HepG2 (cell line): Measurements from ENCODE around the gene RAD1. TPM values are rescaled to one million over a fixed set of nuclear protein-coding genes. Genes with fewer than 3 reads are reported as not detected.

Source experiments
- ATAC-seq: fragments of 200-7000 bp; cut with Tn5 transposase; 3 replicates; pipeline ENCODE4 v1.9.1; 2020; ENCODE audit warnings: mild to moderate bottlenecking, moderate library complexity
- BruUV-seq: library from RNA; stranded (reverse); fragments of 400-500 nt; replicated peaks from 2 replicates; lab custom pipeline; 2021; lab: Mats Ljungman, UMichigan
- CTCF ChIA-PET: fragments of 300-600 bp; formaldehyde crosslinking; extraction: SDS; loops from one replicate; lab custom pipeline; 2021; ENCODE audit warnings: low total read pairs, inconsistent platforms, low intra/inter-chr PET ratio; lab: Yijun Ruan, JAX
- POLR2A ChIA-PET: fragments of 350-600 bp; sonication (Branson Sonifier 250); formaldehyde crosslinking; loops from one replicate; lab custom pipeline; 2020; ENCODE audit warnings: antibody characterized with exemption, inconsistent platforms; lab: Yijun Ruan, JAX
- DNase-seq: peaks from one replicate; pipeline ENCODE4 v3.0.0-alpha.2; 2015; ENCODE audit warnings: low spot score
- FAIRE-seq: peaks from 3 replicates; lab custom pipeline; 2011; peaks lifted over from hg19 to GRCh38; lab: Jason Lieb, UNC
- H2AFZ ChIP-seq: one replicate; pipeline ENCODE4 v1.6.1; 2011; ENCODE audit warnings: low read length, inconsistent platforms
- H3K27ac ChIP-seq: fragments of 300-600 bp; 3 replicates; pipeline ENCODE4 v1.8.0; 2011; ENCODE audit warnings: mixed run types, mild to moderate bottlenecking, mixed read lengths, low read length, inconsistent platforms; ENCODE audit not compliant: insufficient read depth; ENCODE audit errors: extremely low read length
- H3K27me3 ChIP-seq, 2 experiments: fragments of 200-600 bp in 1 of 2; 2 replicates in 1 of 2; 3 replicates in 1 of 2; pipeline versions ENCODE4 v1.6.0 to v1.8.0; 2011; ENCODE audit warnings: low read length in 2 of 2, mild to moderate bottlenecking in 2 of 2, moderate library complexity in 2 of 2, inconsistent platforms in 1 of 2; ENCODE audit not compliant: insufficient read depth in 2 of 2, control insufficient read depth in 1 of 2
- H3K36me3 ChIP-seq, 2 experiments: fragments of 200-600 bp in 1 of 2; replicated peaks in 1 of 2; 2 replicates in 1 of 2; 3 replicates in 1 of 2; pipeline versions ENCODE4 v1.5.1 to v1.8.0; 2011; ENCODE audit warnings: low read length in 2 of 2, inconsistent platforms in 1 of 2; ENCODE audit not compliant: insufficient read depth in 2 of 2, control insufficient read depth in 1 of 2
- H3K4me1 ChIP-seq: 2 replicates; pipeline ENCODE4 v1.5.1; 2012; ENCODE audit warnings: low read length, inconsistent platforms; ENCODE audit not compliant: insufficient read depth
- H3K4me2 ChIP-seq: 2 replicates; pipeline ENCODE4 v1.6.0; 2011; ENCODE audit warnings: low read depth, low read length, inconsistent platforms
- H3K4me3 ChIP-seq, 3 experiments: fragments of 200-600 bp in 1 of 3; sonication (generic), shearing (Covaris generic) in 1 of 3; replicated peaks in 1 of 3; 2 replicates each; pipeline ENCODE4 v1.5.1; 2011 to 2016; ENCODE audit warnings: low read length in 3 of 3, inconsistent platforms in 2 of 3, low read depth in 2 of 3, mild to moderate bottlenecking in 2 of 3, control low read depth in 1 of 3, mixed read lengths in 1 of 3; ENCODE audit not compliant: insufficient read depth in 1 of 3
- H3K79me2 ChIP-seq: one replicate; pipeline ENCODE4 v1.6.1; 2011; ENCODE audit warnings: low read length, inconsistent platforms; ENCODE audit not compliant: insufficient read depth
- H3K9ac ChIP-seq: 2 replicates; pipeline ENCODE4 v1.6.0; 2011; ENCODE audit warnings: mild to moderate bottlenecking, low read depth, low read length, inconsistent platforms; ENCODE audit not compliant: insufficient read depth
- H3K9me3 ChIP-seq: 2 replicates; pipeline ENCODE4 v1.5.1; 2012; ENCODE audit warnings: mild to moderate bottlenecking, low read length
- H4K20me1 ChIP-seq: 2 replicates; pipeline ENCODE4 v1.6.0; 2011; ENCODE audit warnings: inconsistent platforms, mild to moderate bottlenecking, low read length, moderate library complexity; ENCODE audit not compliant: insufficient read depth
- CREB1 ChIP-seq, 2 experiments: fragments of 450-650 bp in 1 of 2; IDR thresholded peaks; 2 replicates each; pipeline ENCODE4 v1.6.1; 2016 to 2017; ENCODE audit warnings: control low read depth in 1 of 2, mild to moderate bottlenecking in 1 of 2, missing compliant biosample characterization in 1 of 2, missing genetic modification characterization in 1 of 2
- EHMT2 ChIP-seq: fragments of 200-600 bp; sonication (generic); IDR thresholded peaks from 2 replicates; pipeline ENCODE4 v1.7.0; 2017; ENCODE audit warnings: antibody characterized with exemption, low read depth, low read length, borderline replicate concordance
- EP300 ChIP-seq, 3 experiments: sonication (generic) in 1 of 3; formaldehyde crosslinking in 1 of 3; IDR thresholded peaks; 2 replicates each; pipeline versions ENCODE4 v1.5.1 to v1.6.1; 2011 to 2020; ENCODE audit warnings: low read depth in 2 of 3, low read length in 2 of 3, borderline replicate concordance in 1 of 3, improper control_type of control experiment in 1 of 3, mild to moderate bottlenecking in 1 of 3, missing genetic modification reagents in 1 of 3, moderate library complexity in 1 of 3
- HOXA3 ChIP-seq: sonication (generic); formaldehyde crosslinking; IDR thresholded peaks from 2 replicates; pipeline ENCODE4 v1.5.0; 2020; ENCODE audit warnings: missing genetic modification reagents
- RCOR2 ChIP-seq: IDR thresholded peaks from 2 replicates; pipeline ENCODE4 v1.6.1; 2016; ENCODE audit warnings: missing biosample characterization, missing genetic modification reagents
- SALL1 ChIP-seq: sonication (generic); formaldehyde crosslinking; IDR thresholded peaks from 2 replicates; pipeline ENCODE4 v1.8.0; 2022; ENCODE audit warnings: mild to moderate bottlenecking, missing genetic modification reagents
- SIX1 ChIP-seq: sonication (generic); formaldehyde crosslinking; IDR thresholded peaks from 2 replicates; pipeline ENCODE4 v1.4.0; 2020; ENCODE audit warnings: missing genetic modification reagents, borderline replicate concordance
- THRA ChIP-seq: sonication (generic); formaldehyde crosslinking; IDR thresholded peaks from 2 replicates; pipeline ENCODE4 v1.4.0; 2020; ENCODE audit warnings: missing genetic modification reagents, borderline replicate concordance
- U2AF2 ChIP-seq: fragments of 200-400 bp; formaldehyde crosslinking; IDR thresholded peaks from 2 replicates; pipeline ENCODE4 v1.6.1; 2017; ENCODE audit warnings: low read depth, mild to moderate bottlenecking, low read length
- ZEB1 ChIP-seq: IDR thresholded peaks from 2 replicates; pipeline ENCODE4 v1.6.1; 2012; ENCODE audit warnings: mild to moderate bottlenecking, low read depth, inconsistent platforms; ENCODE audit not compliant: insufficient replicate concordance
- ZMYM2 ChIP-seq: sonication (generic); formaldehyde crosslinking; IDR thresholded peaks from 2 replicates; pipeline ENCODE4 v1.8.0; 2022; ENCODE audit warnings: mild to moderate bottlenecking, missing genetic modification reagents
- ZNF121 ChIP-seq: sonication (generic); formaldehyde crosslinking; IDR thresholded peaks from 2 replicates; pipeline ENCODE4 v1.5.0; 2020; ENCODE audit warnings: mild to moderate bottlenecking, missing genetic modification reagents
- ZNF331 ChIP-seq: sonication (generic); formaldehyde crosslinking; IDR thresholded peaks from 2 replicates; pipeline ENCODE4 v1.4.0; 2020; ENCODE audit warnings: missing genetic modification reagents
- ZNF503 ChIP-seq: sonication (generic); formaldehyde crosslinking; IDR thresholded peaks from 2 replicates; pipeline ENCODE4 v1.4.0; 2020; ENCODE audit warnings: missing genetic modification reagents
- ZNF639 ChIP-seq: conservative IDR thresholded peaks from 2 replicates; pipeline ENCODE4 v1.6.1; 2018; ENCODE audit warnings: missing genetic modification reagents
- ZNF792 ChIP-seq: IDR thresholded peaks from 2 replicates; pipeline ENCODE4 v1.6.1; 2016
- ZNF800 ChIP-seq: sonication (generic); formaldehyde crosslinking; IDR thresholded peaks from 2 replicates; pipeline ENCODE4 v1.4.0; 2020; ENCODE audit warnings: missing genetic modification reagents
- WGBS: methylation state at CpG from one replicate; pipeline ENCODE4 v1.1.6; 2017; ENCODE audit warnings: low lambda C conversion rate; 5-methylcytosine and 5-hydroxymethylcytosine counted together
- in situ Hi-C: cut with HindIII; loops from 2 replicates; pipeline ENCODE4 v1.10.0; 2017; ENCODE audit warnings: low pct_unique_long_range_greater_than_20kb; ENCODE audit not compliant: extremely low pct_ligation_motif_present
- intact Hi-C: fragments of 100-400 bp; cut with micrococcal nuclease; formaldehyde crosslinking; loops from one replicate; pipeline ENCODE4 v1.10.0; 2022; ENCODE audit not compliant: unreplicated experiment
- polyA plus RNA-seq, 8 experiments: library from polyadenylated mRNA; depleted of rRNA in 3 of 8; stranded (reverse) in 7 of 8; unstranded in 1 of 8; fragments of >200 nt; fragmentation: Illumina TruSeq in 4 of 8; extraction: Trizol in 4 of 8; gene quantifications; 2 replicates each; pipeline versions ENCODE4 v1.2.1 to v1.2.3, GENCODE V29; 2011 to 2016; ENCODE audit warnings: low read depth in 4 of 8, missing spikeins in 1 of 8, mixed read lengths in 1 of 8; ENCODE audit not compliant: insufficient read depth in 1 of 8
- total RNA-seq, 5 experiments: library from RNA; depleted of rRNA; stranded (reverse); fragments of >200 nt; fragmentation: Illumina TruSeq; extraction: Trizol; gene quantifications; 2 replicates each; pipeline ENCODE4 v1.2.3, GENCODE V29; 2016; ENCODE audit warnings: low read depth in 1 of 5

RAD1 gene
- total and polyA plus RNA-seq, 2 of the 13 experiments (the other 11 are each of a cell fraction or from before 2014, with no cell fraction given): 14.7 to 39.1 TPM

GRCh38 chr5:34889394-34889793 is 25.9 kb downstream of the RAD1 start:
- ATAC-seq (peak; percentile 97), DNase-seq (peak; percentile 68), FAIRE-seq (peak; percentile 77)
- no CpG with 5 or more reads among the region's 1 CpG for WGBS
- Histone ChIP-seq H4K20me1 (no peaks in the 10 kb centered on the region), H3K36me3 (no peaks in the 10 kb centered on the region), H3K79me2 (no peaks in the 10 kb centered on the region), H3K27me3 (no peaks in the 10 kb centered on the region), H2AFZ (no peak overlapping the region), H3K9ac (no peak overlapping the region), H3K27ac (no peak overlapping the region), H3K4me1 (peaks cover 58% of the 10 kb centered on the region), H3K9me3 (no peaks in the 10 kb centered on the region), H3K4me2 (peak overlapping the region; percentile 44), H3K4me3 (no peak overlapping the region)
- in situ Hi-C loops (no loop called here), intact Hi-C loops (loop anchor here (2.0 kb wide), 1 partner anchor 15 kb away; no protein-coding TSS in a partner anchor)
- POLR2A ChIA-PET: no interaction called here
- BruUV-seq: no TSS peak
- CTCF ChIA-PET: no interaction called here
- TF ChIP-seq ZNF331 (0 out of 2 replicates have a peak, but pooled peaks have one; percentile 52), HOXA3 (CRISPR knock-in tag) (peak; percentile 47), CREB1 (IDR thresholded peaks at IDR 0.05) (no peak), CREB1 (CRISPR knock-in tag; IDR thresholded peaks at IDR 0.05) (0 out of 2 replicates have a peak, but pooled peaks have one; percentile 13), SIX1 (CRISPR knock-in tag) (peak; percentile 64), ZNF792 (CRISPR knock-in tag) (0 out of 2 replicates have a peak, but pooled peaks have one; percentile 24), ZNF503 (CRISPR knock-in tag) (peak; percentile 28; the same call in 1 of the 2 replicates), RCOR2 (CRISPR knock-in tag) (peak; percentile 81), THRA (CRISPR knock-in tag) (peak; percentile 38; the same call in 1 of the 2 replicates), U2AF2 (no peak), EP300 (IDR thresholded peaks at IDR 0.05; ENCODE audit: low read depth in 2 of 2, low read length in 2 of 2) (peak in 1 of 2 experiments; percentile 79; a peak in 2 of 4 replicates), EP300 (CRISPR knock-in tag; IDR thresholded peaks at IDR 0.05; ENCODE audit: borderline replicate concordance) (no peak; the same call in 1 of the 2 replicates), ZMYM2 (CRISPR knock-in tag) (no peak), ZNF121 (CRISPR knock-in tag) (no peak), EHMT2 (no peak), ZNF639 (CRISPR knock-in tag) (no peak), ZEB1 (peak; percentile 81), ZNF800 (peak; percentile 41; the same call in 1 of the 2 replicates), SALL1 (peak; percentile 90)
